ENCODE measurements around the gene CSNK2A3. TPM values are rescaled to one million over a fixed set of nuclear protein-coding genes. Genes with fewer than 3 reads are reported as not detected.

The CSNK2A3 gene
- total RNA-seq, 1 donor from 2014 or later: 1.1 TPM

- DNase-seq: no peak
- Mint-ChIP-seq H3K36me3 (ENCODE audit: low read depth) (no peaks in the 10 kb centered on the region), H3K27ac (no peak overlapping the region), H3K9me3 (no peaks in the 10 kb centered on the region), H3K27me3 (no peaks in the 10 kb centered on the region), H3K4me1 (no peaks in the 10 kb centered on the region), H3K4me3 (no peak overlapping the region)
- intact Hi-C loops (cut with micrococcal nuclease): no loop called here
Observed at GRCh38 chr11:11387622-11388305, 34.7 kb upstream of the CSNK2A3 start.

GRCh38 chr11:11387207-11387606, 34.2 kb upstream of the CSNK2A3 start:
- DNase-seq: no peak
- no peaks in the 10 kb centered on the region for H3K36me3 Mint-ChIP-seq (ENCODE audit: low read depth)
- no peaks in the 10 kb centered on the region for H3K27me3 Mint-ChIP-seq
- intact Hi-C loops (cut with micrococcal nuclease): no loop called here
- no peak overlapping the region for H3K4me3 Mint-ChIP-seq
- no peaks in the 10 kb centered on the region for H3K4me1 Mint-ChIP-seq
- H3K9me3 Mint-ChIP-seq: no peaks in the 10 kb centered on the region
- no peak overlapping the region for H3K27ac Mint-ChIP-seq

GRCh38 chr11:11384829-11385228, 31.8 kb upstream of the CSNK2A3 start:
- Mint-ChIP-seq H3K4me3 (no peak overlapping the region), H3K4me1 (no peaks in the 10 kb centered on the region), H3K9me3 (no peaks in the 10 kb centered on the region), H3K27ac (no peak overlapping the region), H3K36me3 (ENCODE audit: low read depth) (no peaks in the 10 kb centered on the region), H3K27me3 (no peaks in the 10 kb centered on the region)
- DNase-seq: no peak
- intact Hi-C loops (cut with micrococcal nuclease): no loop called here

- no peak overlapping the region for H3K4me3 Mint-ChIP-seq
- H3K4me1 Mint-ChIP-seq: no peaks in the 10 kb centered on the region
- no peak overlapping the region for H3K27ac Mint-ChIP-seq
- H3K27me3 Mint-ChIP-seq: no peaks in the 10 kb centered on the region
- no peaks in the 10 kb centered on the region for H3K36me3 Mint-ChIP-seq (ENCODE audit: low read depth)
- no peak for DNase-seq
- intact Hi-C loops (cut with micrococcal nuclease): no loop called here
- H3K9me3 Mint-ChIP-seq: no peaks in the 10 kb centered on the region
Observed at GRCh38 chr11:11383995-11384394, 30.9 kb upstream of the CSNK2A3 start.

GRCh38 chr11:11382858-11383532, 29.9 kb upstream of the CSNK2A3 start:
- no peaks in the 10 kb centered on the region for H3K4me1 Mint-ChIP-seq
- no peak for DNase-seq
- no peaks in the 10 kb centered on the region for H3K27me3 Mint-ChIP-seq
- H3K36me3 Mint-ChIP-seq (ENCODE audit: low read depth): no peaks in the 10 kb centered on the region
- H3K4me3 Mint-ChIP-seq: no peak overlapping the region
- no peak overlapping the region for H3K27ac Mint-ChIP-seq
- intact Hi-C loops (cut with micrococcal nuclease): no loop called here
- no peaks in the 10 kb centered on the region for H3K9me3 Mint-ChIP-seq

- Mint-ChIP-seq H3K9me3 (no peaks in the 10 kb centered on the region), H3K4me3 (no peak overlapping the region), H3K4me1 (no peaks in the 10 kb centered on the region), H3K36me3 (ENCODE audit: low read depth) (no peaks in the 10 kb centered on the region), H3K27ac (no peak overlapping the region), H3K27me3 (no peaks in the 10 kb centered on the region)
- intact Hi-C loops (cut with micrococcal nuclease): no loop called here
- no peak for DNase-seq
Observed at GRCh38 chr11:11381471-11382105, 28.5 kb upstream of the CSNK2A3 start.

GRCh38 chr11:11380883-11381282, 27.8 kb upstream of the CSNK2A3 start:
- intact Hi-C loops (cut with micrococcal nuclease): no loop called here
- no peak for DNase-seq
- no peak overlapping the region for H3K4me3 Mint-ChIP-seq
- H3K9me3 Mint-ChIP-seq: no peaks in the 10 kb centered on the region
- no peak overlapping the region for H3K27ac Mint-ChIP-seq
- no peaks in the 10 kb centered on the region for H3K27me3 Mint-ChIP-seq
- H3K36me3 Mint-ChIP-seq (ENCODE audit: low read depth): no peaks in the 10 kb centered on the region
- H3K4me1 Mint-ChIP-seq: no peaks in the 10 kb centered on the region

GRCh38 chr11:11380340-11380739, 27.3 kb upstream of the CSNK2A3 start:
- no peak overlapping the region for H3K27ac Mint-ChIP-seq
- intact Hi-C loops (cut with micrococcal nuclease): no loop called here
- no peak for DNase-seq
- H3K4me1 Mint-ChIP-seq: no peaks in the 10 kb centered on the region
- H3K27me3 Mint-ChIP-seq: no peaks in the 10 kb centered on the region
- no peaks in the 10 kb centered on the region for H3K9me3 Mint-ChIP-seq
- H3K4me3 Mint-ChIP-seq: no peak overlapping the region
- no peaks in the 10 kb centered on the region for H3K36me3 Mint-ChIP-seq (ENCODE audit: low read depth)

- H3K4me3 Mint-ChIP-seq: no peak overlapping the region
- no peaks in the 10 kb centered on the region for H3K9me3 Mint-ChIP-seq
- intact Hi-C loops (cut with micrococcal nuclease): no loop called here
- H3K27ac Mint-ChIP-seq: no peak overlapping the region
- H3K27me3 Mint-ChIP-seq: no peaks in the 10 kb centered on the region
- H3K36me3 Mint-ChIP-seq (ENCODE audit: low read depth): no peaks in the 10 kb centered on the region
- H3K4me1 Mint-ChIP-seq: no peaks in the 10 kb centered on the region
- DNase-seq: no peak
Observed at GRCh38 chr11:11379661-11380060, 26.6 kb upstream of the CSNK2A3 start.

GRCh38 chr11:11378184-11378940, 25.3 kb upstream of the CSNK2A3 start:
- intact Hi-C loops (cut with micrococcal nuclease): no loop called here
- H3K4me1 Mint-ChIP-seq: no peaks in the 10 kb centered on the region
- no peak overlapping the region for H3K4me3 Mint-ChIP-seq
- no peak for DNase-seq
- no peaks in the 10 kb centered on the region for H3K27me3 Mint-ChIP-seq
- H3K36me3 Mint-ChIP-seq (ENCODE audit: low read depth): no peaks in the 10 kb centered on the region
- no peaks in the 10 kb centered on the region for H3K9me3 Mint-ChIP-seq
- no peak overlapping the region for H3K27ac Mint-ChIP-seq

- Mint-ChIP-seq H3K4me1 (no peaks in the 10 kb centered on the region), H3K27me3 (no peaks in the 10 kb centered on the region), H3K4me3 (no peak overlapping the region), H3K9me3 (no peaks in the 10 kb centered on the region), H3K36me3 (ENCODE audit: low read depth) (no peaks in the 10 kb centered on the region), H3K27ac (no peak overlapping the region)
- DNase-seq: no peak
- intact Hi-C loops (cut with micrococcal nuclease): no loop called here
Observed at GRCh38 chr11:11374358-11375148, 21.5 kb upstream of the CSNK2A3 start.

- no peak overlapping the region for H3K27ac Mint-ChIP-seq
- intact Hi-C loops (cut with micrococcal nuclease): no loop called here
- H3K36me3 Mint-ChIP-seq (ENCODE audit: low read depth): no peaks in the 10 kb centered on the region
- no peak for DNase-seq
- H3K4me1 Mint-ChIP-seq: no peaks in the 10 kb centered on the region
- no peaks in the 10 kb centered on the region for H3K9me3 Mint-ChIP-seq
- no peaks in the 10 kb centered on the region for H3K27me3 Mint-ChIP-seq
- H3K4me3 Mint-ChIP-seq: no peak overlapping the region
Observed at GRCh38 chr11:11373934-11374333, 20.9 kb upstream of the CSNK2A3 start.

GRCh38 chr11:11372461-11372860, 19.4 kb upstream of the CSNK2A3 start:
- Mint-ChIP-seq H3K4me3 (no peak overlapping the region), H3K4me1 (no peaks in the 10 kb centered on the region), H3K9me3 (no peaks in the 10 kb centered on the region), H3K36me3 (ENCODE audit: low read depth) (no peaks in the 10 kb centered on the region), H3K27ac (no peak overlapping the region), H3K27me3 (no peaks in the 10 kb centered on the region)
- intact Hi-C loops (cut with micrococcal nuclease): no loop called here
- DNase-seq: no peak
